ENCODE results near the gene MTAP.

The MTAP gene

GRCh38 chr9:21804791-21805190 lies 2.4 kb downstream of the MTAP start:
- DNase-seq = no peak

GRCh38 chr9:21806644-21807043 lies 4.2 kb downstream of the MTAP start:
- no peak for DNase-seq

DNA sequence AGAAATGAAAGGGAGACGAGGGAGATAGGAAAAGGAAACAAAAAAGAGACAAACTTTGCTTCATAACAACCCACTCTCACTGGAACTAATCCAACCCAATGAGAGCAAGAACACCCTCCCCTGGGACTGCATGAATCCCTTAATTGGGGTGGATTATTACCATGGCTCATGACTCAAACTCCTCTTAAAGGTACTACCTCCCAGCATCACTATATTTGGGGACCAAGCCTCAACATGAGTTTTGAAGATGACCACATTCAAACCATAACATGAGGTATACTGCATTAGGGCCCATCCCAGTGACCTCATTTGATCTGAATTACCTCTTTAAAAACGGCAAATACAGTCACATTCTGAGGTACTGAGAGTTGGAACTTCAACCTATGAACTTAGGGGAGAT lies 8.0 kb downstream of the MTAP start:
- peak; percentile 62 for DNase-seq

DNA sequence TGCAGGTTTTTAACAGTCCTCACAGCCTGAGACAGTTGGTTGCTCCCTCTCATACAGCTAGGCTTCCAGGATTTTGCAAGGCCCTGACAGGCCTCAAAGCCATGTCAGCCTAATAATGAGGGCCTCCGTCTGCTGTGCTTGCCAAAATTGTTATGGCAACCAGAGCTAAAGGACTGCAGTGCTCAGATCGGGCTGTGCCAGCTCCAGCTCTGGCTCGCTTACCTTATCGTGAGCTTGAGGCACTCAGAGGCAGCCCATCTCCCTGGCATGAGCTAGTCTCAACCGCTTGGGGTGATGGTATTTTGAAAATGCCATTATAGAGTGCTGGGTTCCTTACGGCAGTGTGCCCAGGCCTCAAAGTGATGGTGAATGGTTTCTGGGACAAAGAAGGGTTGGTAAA lies 8.4 kb downstream of the MTAP start:
- no peak for DNase-seq

GRCh38 chr9:21811914-21812313 lies 9.5 kb downstream of the MTAP start:
- DNase-seq = no peak

GRCh38 chr9:21812415-21812814 lies 10.0 kb downstream of the MTAP start:
- no peak for DNase-seq

DNA sequence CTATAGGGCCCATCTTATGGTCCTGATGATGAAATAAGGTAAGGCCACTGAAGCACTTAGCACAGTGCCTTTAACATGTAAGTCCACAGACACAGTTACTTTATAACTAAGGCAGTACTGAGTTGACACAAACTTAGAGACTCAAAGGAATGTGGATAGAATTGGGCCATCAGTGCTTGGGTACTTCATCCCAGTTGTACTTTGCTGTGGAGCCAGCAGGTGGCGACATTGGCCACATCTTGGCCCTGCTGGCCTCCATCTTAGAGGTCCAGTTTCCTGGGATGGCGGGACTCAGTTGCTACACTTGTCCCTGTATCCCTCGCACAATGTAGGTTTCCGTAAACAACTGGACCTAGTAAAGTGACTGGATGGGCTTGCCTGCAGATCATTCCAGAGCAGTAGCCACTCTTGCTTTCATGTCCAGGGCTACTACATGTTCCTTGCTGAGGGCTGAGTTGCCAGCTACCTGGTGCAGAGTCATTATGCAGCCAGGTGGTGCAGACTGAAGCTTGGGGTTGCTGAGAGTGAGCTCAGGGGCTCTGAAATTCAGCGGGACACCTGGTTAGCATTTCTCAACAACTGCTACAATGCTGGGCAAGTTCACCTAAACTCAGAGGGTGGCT lies 10.6 kb downstream of the MTAP start:
- DNase-seq = peak; percentile 64

DNA sequence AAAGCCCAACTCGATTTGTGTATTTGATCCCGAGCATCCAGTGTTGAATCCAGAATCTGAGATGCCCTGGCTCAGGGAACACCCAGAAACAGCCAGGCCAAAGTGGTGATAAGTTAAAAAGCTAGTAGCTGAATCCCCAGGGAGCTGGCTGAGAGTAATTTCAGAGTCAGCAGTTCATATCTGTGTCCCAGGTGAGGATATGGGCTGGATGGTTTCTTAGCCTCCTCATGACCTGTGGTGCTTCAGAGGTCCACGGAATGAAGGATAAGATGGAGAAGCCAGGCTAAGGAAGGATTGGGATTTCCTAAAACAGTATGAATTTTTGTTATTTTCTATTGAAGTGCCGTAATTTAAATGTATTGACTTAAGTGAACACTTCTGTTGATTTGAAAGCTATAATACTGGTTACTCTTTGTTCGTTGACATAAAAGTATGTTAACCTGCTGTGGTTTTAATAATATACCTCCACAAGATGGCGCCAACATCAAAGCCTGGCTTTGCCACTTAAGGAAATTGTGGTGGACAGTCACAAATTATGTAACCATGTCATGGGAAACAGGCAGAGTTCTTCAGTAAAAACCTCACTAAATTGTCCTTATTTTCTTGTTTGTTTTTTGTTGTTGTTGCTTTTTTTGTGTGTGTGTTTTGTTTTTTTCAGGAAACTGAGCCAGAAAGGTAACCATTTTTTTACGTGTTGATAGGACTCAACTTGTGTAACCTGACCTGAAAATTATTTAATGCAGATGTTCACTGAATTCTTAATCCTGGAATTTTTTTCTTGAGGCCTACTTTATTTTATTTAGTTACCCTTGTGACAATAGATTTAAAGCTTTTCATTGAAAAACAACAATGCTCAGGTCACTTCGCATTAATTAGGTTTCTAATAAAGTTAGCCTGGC lies 11.4 kb downstream of the MTAP start:
- peak; percentile 76 for DNase-seq

- no peak for DNase-seq
These were observed 13.2 kb downstream of the MTAP start for GRCh38 chr9:21815643-21816042.

GRCh38 chr9:21817176-21817575 lies 14.7 kb downstream of the MTAP start:
- peak; percentile 54 for DNase-seq

GRCh38 chr9:21825637-21826036 lies 23.2 kb downstream of the MTAP start:
- DNase-seq = no peak

DNA sequence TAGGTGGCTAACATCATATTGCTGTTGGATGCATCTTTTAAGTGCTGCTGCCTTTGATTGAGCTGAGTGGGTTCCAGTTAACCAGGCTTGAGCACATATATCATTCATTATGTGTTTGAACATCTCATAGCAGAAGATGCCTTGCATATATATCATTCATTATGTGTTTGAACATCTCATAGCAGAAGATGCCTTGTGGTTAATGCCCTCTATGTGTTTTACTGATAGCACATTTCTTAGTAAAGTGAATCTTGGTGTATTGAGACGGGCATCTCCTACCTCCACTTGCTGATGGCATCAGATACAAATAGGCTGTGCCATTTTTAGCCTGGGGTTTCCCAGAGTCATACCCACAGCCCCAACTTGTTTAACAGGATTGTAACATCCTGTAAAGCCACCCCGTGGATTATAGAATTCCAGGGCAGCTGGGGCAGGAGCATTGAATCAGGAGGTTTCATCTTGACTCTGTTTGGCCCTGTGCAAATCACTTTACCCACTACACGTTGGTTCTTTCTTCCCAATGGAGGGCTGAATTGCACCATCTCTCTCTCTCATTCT lies 26.5 kb downstream of the MTAP start:
- no peak for DNase-seq

- DNase-seq = no peak
These were observed 28.2 kb downstream of the MTAP start for GRCh38 chr9:21830589-21830988.

- DNase-seq = peak; percentile 79
These were observed 29.5 kb downstream of the MTAP start for GRCh38 chr9:21831841-21832509.

GRCh38 chr9:21833090-21833801 lies 30.8 kb downstream of the MTAP start:
- DNase-seq = no peak

- DNase-seq = peak; percentile 26
These were observed 32.7 kb downstream of the MTAP start for GRCh38 chr9:21835121-21835520.

GRCh38 chr9:21836437-21837161 lies 34.2 kb downstream of the MTAP start:
- DNase-seq = peak; percentile 98

GRCh38 chr9:21837501-21837900 lies 35.1 kb downstream of the MTAP start:
- no peak for DNase-seq

DNA sequence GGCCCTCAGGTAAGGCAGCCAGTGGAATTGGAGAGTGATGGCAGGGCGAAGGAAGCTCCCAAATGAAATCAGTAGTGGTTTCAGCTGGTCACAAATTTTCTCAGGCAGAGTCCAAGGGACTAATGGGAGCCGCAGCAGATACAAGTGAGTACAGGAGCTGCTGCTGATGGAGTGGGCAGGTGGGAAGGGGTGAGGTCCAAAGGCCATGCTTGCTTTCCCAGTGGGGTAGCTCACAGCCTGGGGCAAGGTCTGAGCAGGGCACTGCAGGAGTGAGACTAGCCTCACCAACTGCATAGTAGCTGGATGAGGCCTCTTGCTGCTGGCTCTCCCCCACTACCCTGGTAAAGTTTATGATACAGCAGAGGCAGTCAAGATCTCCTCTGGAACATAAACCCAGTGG lies 38.2 kb downstream of the MTAP start:
- no peak for DNase-seq

- no peak for DNase-seq
These were observed 38.7 kb downstream of the MTAP start for GRCh38 chr9:21841133-21841532.

GRCh38 chr9:21848615-21849014 lies 46.2 kb downstream of the MTAP start:
- no peak for DNase-seq

GRCh38 chr9:21852754-21853153 lies 50.3 kb downstream of the MTAP start:
- DNase-seq = no peak

Data from fibroblast of skin of abdomen (primary cell).